H1 (cell line): ENCODE results near the gene CADPS.

Source experiments
- ATF2 ChIP-seq: IDR thresholded peaks from 2 replicates; pipeline ENCODE4 v1.6.1; 2012; ENCODE audit warnings: low read length, inconsistent platforms
- ATF3 ChIP-seq: IDR thresholded peaks from 2 replicates; pipeline ENCODE4 v1.6.1; 2011; ENCODE audit warnings: low read depth, mild to moderate bottlenecking, low read length; ENCODE audit not compliant: insufficient read depth
- CTCF ChIP-seq, 3 experiments: IDR thresholded peaks; 1 replicate in 2 of 3; 2 replicates in 1 of 3; pipeline versions ENCODE4 v1.5.1 to v1.6.1; 2011; ENCODE audit warnings: low read length in 3 of 3, mild to moderate bottlenecking in 3 of 3, inconsistent platforms in 2 of 3, low read depth in 1 of 3, moderate library complexity in 1 of 3; ENCODE audit not compliant: insufficient read depth in 1 of 3; ENCODE audit errors: control extremely low read depth in 1 of 3
- EZH2 ChIP-seq: fragments of 200-600 bp; sonication (generic); IDR thresholded peaks from 2 replicates; pipeline ENCODE4 v1.7.1; 2012; ENCODE audit warnings: low read depth, mild to moderate bottlenecking, moderate library complexity, low read length, inconsistent platforms; ENCODE audit not compliant: severe bottlenecking
- GABPA ChIP-seq: IDR thresholded peaks from 2 replicates; pipeline ENCODE4 v1.6.1; 2011; ENCODE audit warnings: mild to moderate bottlenecking, low read length, moderate library complexity, borderline replicate concordance; ENCODE audit not compliant: insufficient read depth
- HDAC2 ChIP-seq, 2 experiments: fragments of 300-600 bp in 1 of 2; sonication (generic) in 1 of 2; IDR thresholded peaks; 2 replicates each; pipeline ENCODE4 v1.6.1; 2011 to 2012; ENCODE audit warnings: low read depth in 2 of 2, low read length in 2 of 2, mild to moderate bottlenecking in 2 of 2, moderate library complexity in 2 of 2, borderline replicate concordance in 1 of 2, inconsistent platforms in 1 of 2
- MAFK ChIP-seq: IDR thresholded peaks from 2 replicates; pipeline ENCODE4 v1.6.1; 2012; ENCODE audit warnings: low read depth, mild to moderate bottlenecking, improper control_type of control experiment, low read length
- PHF8 ChIP-seq: fragments of 200-600 bp; sonication (generic); conservative IDR thresholded peaks from 2 replicates; pipeline ENCODE4 v1.7.1; 2012; ENCODE audit warnings: low read depth, mild to moderate bottlenecking, inconsistent platforms, low read length, moderate library complexity

- TF ChIP-seq EZH2 (no peak), PHF8 (no peak), HDAC2 (IDR thresholded peaks at IDR 0.05; ENCODE audit: borderline replicate concordance in 1 of 2, low read depth in 2 of 2, low read length in 2 of 2) (no peak), GABPA (no peak), MAFK (no peak), ATF2 (no peak), CTCF (IDR thresholded peaks at IDR 0.05; ENCODE audit: control extremely low read depth in 1 of 3, insufficient read depth in 1 of 3, low read depth in 1 of 3, low read length in 3 of 3) (no peak), ATF3 (no peak)
Observed at GRCh38 chr3:62615258-62615849, 259.9 kb downstream of the CADPS start.
